ENCODE data around the gene CYBC1. TPM values are rescaled to one million over a fixed set of nuclear protein-coding genes. Genes with fewer than 3 reads are reported as not detected.

CYBC1 gene
- total and polyA plus RNA-seq, 8 donors = 47.0 to 116 (median 53.3) TPM

DNA sequence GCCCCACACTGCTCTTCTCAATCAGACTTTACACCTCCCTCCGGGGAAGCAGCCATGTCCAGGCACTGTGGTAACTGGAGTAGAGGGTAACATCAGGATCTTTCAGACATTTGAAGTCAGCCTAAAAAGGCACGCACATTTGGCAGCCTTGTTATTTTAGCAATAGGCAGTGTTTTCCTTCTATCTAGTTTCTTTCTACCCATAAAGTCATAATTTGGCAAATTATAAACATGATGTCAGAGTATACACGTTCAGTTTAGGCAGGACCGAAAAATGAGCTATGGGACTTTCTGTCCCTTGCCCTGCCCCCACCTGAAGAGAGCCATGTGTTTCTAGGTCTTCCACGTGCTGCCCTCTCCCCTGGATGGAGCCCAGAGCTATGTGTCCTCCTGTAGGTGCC is 29.1 kb upstream of the CYBC1 start:
- H3K36me3 ChIP-seq = peaks cover 0 to 100% of the 10 kb centered on the region in 2 donors
- DNase-seq = no peak
- H3K9me3 ChIP-seq = no peaks in the 10 kb centered on the region
- no peak for TF ChIP-seq CTCF (IDR thresholded peaks at IDR 0.05)
- H3K4me1 ChIP-seq = peaks cover 0 to 5% of the 10 kb centered on the region in 2 donors
- no peak overlapping the region for H3K27ac ChIP-seq
- H3K4me3 ChIP-seq = no peak overlapping the region
- intact Hi-C loops (cut with DNase I) = no loop called here
- no peak for ATAC-seq
- no peaks in the 10 kb centered on the region for H3K27me3 ChIP-seq

- Histone ChIP-seq H3K27me3 (no peaks in the 10 kb centered on the region), H3K27ac (no peak overlapping the region), H3K4me1 (peaks cover 0 to 5% of the 10 kb centered on the region in 2 donors), H3K36me3 (peaks cover 0 to 100% of the 10 kb centered on the region in 2 donors), H3K4me3 (no peak overlapping the region), H3K9me3 (no peaks in the 10 kb centered on the region)
- intact Hi-C loops (cut with DNase I) = no loop called here
- TF ChIP-seq CTCF (IDR thresholded peaks at IDR 0.05) = no peak
- DNase-seq (no peak), ATAC-seq (no peak)
Measured at GRCh38 chr17:82477934-82478333, 27.4 kb upstream of the CYBC1 start.

- H3K36me3 ChIP-seq = peaks cover 0 to 99% of the 10 kb centered on the region in 2 donors
- ATAC-seq (no peak), DNase-seq (peak in 1 of 4 donors; percentile 10)
- intact Hi-C loops (cut with DNase I) = no loop called here
- H3K4me3 ChIP-seq = no peak overlapping the region
- no peaks in the 10 kb centered on the region for H3K9me3 ChIP-seq
- no peaks in the 10 kb centered on the region for H3K27me3 ChIP-seq
- peaks cover 0 to 5% of the 10 kb centered on the region in 2 donors for H3K4me1 ChIP-seq
- TF ChIP-seq CTCF (IDR thresholded peaks at IDR 0.05) = no peak
- H3K27ac ChIP-seq = no peak overlapping the region
Measured at GRCh38 chr17:82475458-82475857, 24.9 kb upstream of the CYBC1 start.

DNA sequence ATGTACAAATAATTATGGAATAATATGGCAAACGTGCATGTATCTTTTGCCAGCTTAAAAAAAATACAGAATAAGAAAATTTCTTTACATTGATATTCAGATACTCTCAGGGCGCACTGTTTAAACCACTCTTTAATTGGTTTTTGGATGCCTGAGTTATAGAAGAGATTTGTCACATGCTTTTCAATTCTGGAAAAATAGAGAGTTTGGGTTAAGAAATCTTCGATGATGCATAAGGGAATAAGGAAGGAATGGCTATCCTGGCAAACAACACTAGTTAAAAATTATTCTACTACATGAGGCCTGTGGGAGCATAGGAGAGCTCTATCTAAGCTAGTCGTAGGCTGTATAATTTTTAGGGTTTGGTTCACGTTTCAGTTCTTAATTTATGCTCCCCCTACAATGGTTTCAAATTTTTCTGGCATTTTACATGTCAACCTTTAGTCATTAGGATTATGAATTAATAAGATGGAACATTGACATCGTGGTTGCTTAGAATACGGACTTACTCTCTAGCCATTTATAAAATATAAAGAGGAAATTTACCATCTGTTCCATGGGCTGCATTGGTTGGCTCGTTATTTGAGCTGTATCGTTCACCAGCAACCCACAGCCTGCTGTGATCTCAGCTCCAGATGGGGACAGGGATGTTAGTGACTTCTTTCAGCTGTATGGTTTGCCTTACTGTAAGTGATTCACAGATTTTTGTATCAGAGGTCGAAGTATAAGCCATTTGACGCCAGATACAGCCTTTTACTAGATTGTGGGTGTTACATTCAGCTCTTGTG is 23.9 kb upstream of the CYBC1 start:
- Histone ChIP-seq H3K4me1 (peaks cover 0 to 5% of the 10 kb centered on the region in 2 donors), H3K9me3 (no peaks in the 10 kb centered on the region), H3K4me3 (no peak overlapping the region), H3K27ac (no peak overlapping the region), H3K27me3 (no peaks in the 10 kb centered on the region), H3K36me3 (peaks cover 0 to 99% of the 10 kb centered on the region in 2 donors)
- no peak for DNase-seq
- intact Hi-C loops (cut with DNase I) = no loop called here
- no peak for ATAC-seq
- TF ChIP-seq CTCF (IDR thresholded peaks at IDR 0.05) = no peak

DNA sequence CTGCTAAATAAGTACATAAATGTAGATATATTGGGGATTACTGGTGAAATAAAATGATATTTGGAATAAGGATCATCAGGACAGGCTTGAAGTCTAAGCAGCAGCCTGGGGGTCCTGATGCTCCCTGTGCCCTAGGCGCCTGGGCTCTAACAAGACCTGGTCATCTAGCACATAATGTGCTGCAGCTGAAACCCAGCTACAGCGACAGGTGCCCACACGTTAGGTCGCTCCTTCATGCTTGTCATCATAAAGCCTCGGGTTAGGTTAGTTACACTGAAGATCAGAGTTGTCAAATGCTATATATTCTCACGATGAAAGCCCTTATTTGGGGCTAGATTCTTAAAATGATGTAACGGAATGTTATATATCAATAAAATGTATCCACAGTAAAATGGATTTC is 19.5 kb upstream of the CYBC1 start:
- Histone ChIP-seq H3K9me3 (no peaks in the 10 kb centered on the region), H3K4me1 (no peaks in the 10 kb centered on the region), H3K4me3 (no peak overlapping the region), H3K27me3 (no peaks in the 10 kb centered on the region), H3K36me3 (peaks cover 0 to 96% of the 10 kb centered on the region in 2 donors), H3K27ac (no peak overlapping the region)
- intact Hi-C loops (cut with DNase I) = no loop called here
- DNase-seq (peak in 1 of 4 donors; percentile 14), ATAC-seq (no peak)
- TF ChIP-seq CTCF (IDR thresholded peaks at IDR 0.05) = no peak
